Uterus (tissue), 2 donors: ENCODE measurements around the gene NHEJ1.

Source experiments
- CTCF ChIP-seq, 4 experiments: fragments of 200-600 bp in 2 of 4; fragments of 450-650 bp in 2 of 4; sonication (generic) in 2 of 4; IDR thresholded peaks; one replicate each; pipeline ENCODE4 v1.5.1; 2016 to 2019; ENCODE audit warnings: antibody characterized with exemption in 4 of 4, mild to moderate bottlenecking in 2 of 4, moderate library complexity in 1 of 4
- POLR2A ChIP-seq, 2 donors: fragments of 450-650 bp; IDR thresholded peaks; one replicate each; pipeline ENCODE4 v1.6.1; 2016; ENCODE audit warnings: antibody characterized with exemption in 2 of 2, mild to moderate bottlenecking in 1 of 2, moderate library complexity in 1 of 2

- no peak for TF ChIP-seq CTCF (IDR thresholded peaks at IDR 0.05)
- no peak for TF ChIP-seq POLR2A (IDR thresholded peaks at IDR 0.05)
Measured at GRCh38 chr2:219079417-219079816, 81.2 kb downstream of the NHEJ1 start.
